ENCODE measurements around the gene SYNPO. TPM values are rescaled to one million over a fixed set of nuclear protein-coding genes. Genes with fewer than 3 reads are reported as not detected.

SYNPO gene, protein sequence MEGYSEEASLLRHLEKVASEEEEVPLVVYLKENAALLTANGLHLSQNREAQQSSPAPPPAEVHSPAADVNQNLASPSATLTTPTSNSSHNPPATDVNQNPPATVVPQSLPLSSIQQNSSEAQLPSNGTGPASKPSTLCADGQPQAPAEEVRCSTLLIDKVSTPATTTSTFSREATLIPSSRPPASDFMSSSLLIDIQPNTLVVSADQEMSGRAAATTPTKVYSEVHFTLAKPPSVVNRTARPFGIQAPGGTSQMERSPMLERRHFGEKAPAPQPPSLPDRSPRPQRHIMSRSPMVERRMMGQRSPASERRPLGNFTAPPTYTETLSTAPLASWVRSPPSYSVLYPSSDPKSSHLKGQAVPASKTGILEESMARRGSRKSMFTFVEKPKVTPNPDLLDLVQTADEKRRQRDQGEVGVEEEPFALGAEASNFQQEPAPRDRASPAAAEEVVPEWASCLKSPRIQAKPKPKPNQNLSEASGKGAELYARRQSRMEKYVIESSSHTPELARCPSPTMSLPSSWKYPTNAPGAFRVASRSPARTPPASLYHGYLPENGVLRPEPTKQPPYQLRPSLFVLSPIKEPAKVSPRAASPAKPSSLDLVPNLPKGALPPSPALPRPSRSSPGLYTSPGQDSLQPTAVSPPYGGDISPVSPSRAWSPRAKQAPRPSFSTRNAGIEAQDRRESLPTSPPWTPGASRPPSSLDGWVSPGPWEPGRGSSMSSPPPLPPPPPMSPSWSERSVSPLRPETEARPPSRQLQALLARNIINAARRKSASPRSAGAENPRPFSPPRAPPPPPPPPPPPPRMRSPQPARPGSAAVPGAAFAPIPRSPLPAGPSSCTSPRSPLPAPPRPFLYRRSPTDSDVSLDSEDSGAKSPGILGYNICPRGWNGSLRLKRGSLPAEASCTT
- polyA plus RNA-seq (ENCODE audit: insufficient read depth in 1 of 5, insufficient read length in 5 of 5, low replicate concordance in 1 of 5), result 10 to 100 TPM; 18.1 to 33.9 (median 21.7) TPM
- long read RNA-seq, donor 1, full-length matches to known transcripts, result 3 of 67 reads
- long read RNA-seq, donor 1, partial matches to known transcripts, result 58 of 67 reads
- long read RNA-seq, donor 1, other reads (novel, unspliced or antisense), result 6 of 67 reads
- long read RNA-seq, donor 2, full-length matches to known transcripts, result 2 of 14 reads
- long read RNA-seq, donor 2, partial matches to known transcripts, result 12 of 14 reads
- long read RNA-seq, donor 2, other reads (novel, unspliced or antisense), result 0 of 14 reads
- long read RNA-seq, donor 3, full-length matches to known transcripts, result 4 of 43 reads
- long read RNA-seq, donor 3, partial matches to known transcripts, result 34 of 43 reads
- long read RNA-seq, donor 3, other reads (novel, unspliced or antisense), result 5 of 43 reads
- long read RNA-seq, donor 4, full-length matches to known transcripts, result 2 of 8 reads
- long read RNA-seq, donor 4, partial matches to known transcripts, result 6 of 8 reads
- long read RNA-seq, donor 4, other reads (novel, unspliced or antisense), result 0 of 8 reads
- long read RNA-seq, donor 5, full-length matches to known transcripts, result 7 of 12 reads
- long read RNA-seq, donor 5, partial matches to known transcripts, result 0 of 12 reads
- long read RNA-seq, donor 5, other reads (novel, unspliced or antisense), result 5 of 12 reads
- long read RNA-seq, donor 6, full-length matches to known transcripts, result 10 of 22 reads
- long read RNA-seq, donor 6, partial matches to known transcripts, result 5 of 22 reads
- long read RNA-seq, donor 6, other reads (novel, unspliced or antisense), result 7 of 22 reads
- long read RNA-seq, donor 7, full-length matches to known transcripts, result 12 of 40 reads
- long read RNA-seq, donor 7, partial matches to known transcripts, result 12 of 40 reads
- long read RNA-seq, donor 7, other reads (novel, unspliced or antisense), result 16 of 40 reads
- long read RNA-seq, donor 8, partial matches to known transcripts, result 6 of 6 reads
- long read RNA-seq, donor 8, other reads (novel, unspliced or antisense), result 0 of 6 reads

DNA sequence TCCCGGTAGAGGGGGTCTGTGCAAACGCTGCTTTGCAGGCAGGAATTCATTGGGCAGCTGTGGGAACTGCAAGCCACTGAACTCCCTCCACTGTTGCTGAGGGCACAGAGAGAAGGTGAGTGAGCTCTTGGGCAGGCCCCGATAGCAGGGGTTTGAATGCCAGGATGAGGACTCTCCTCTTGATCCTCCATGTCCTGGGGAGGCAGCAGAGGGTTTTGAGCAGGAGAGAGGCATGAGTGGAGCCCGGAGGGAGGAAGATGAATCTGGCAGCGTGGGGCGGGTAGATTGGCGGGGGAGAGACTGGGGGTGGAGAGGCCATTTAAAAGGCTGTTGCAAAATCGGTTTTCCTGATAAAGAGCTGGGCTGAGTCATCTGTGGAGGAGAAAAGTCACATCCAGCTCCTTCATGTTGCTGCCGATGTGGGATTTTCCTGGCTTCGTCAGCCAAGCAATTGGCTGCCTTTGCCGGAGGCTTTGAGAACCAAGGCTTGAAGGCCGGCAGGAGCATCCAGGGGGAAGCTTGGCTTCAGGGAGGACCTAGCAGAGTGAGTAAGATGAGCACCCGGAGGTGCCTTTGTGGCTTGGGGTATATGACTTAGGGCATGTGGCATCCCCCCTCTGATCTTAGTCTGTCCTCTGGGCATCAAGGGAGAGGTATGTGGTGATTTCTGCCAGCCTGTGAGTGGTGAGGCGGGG lies at the start of gene SYNPO:
Gene SYNPO, plus strand, starts transcription at position 350 of the 695 bp plus-strand sequence. CDS start 7,616 bp downstream, outside the sequence.
- peak; percentile 78 to 83 for DNase-seq

DNA sequence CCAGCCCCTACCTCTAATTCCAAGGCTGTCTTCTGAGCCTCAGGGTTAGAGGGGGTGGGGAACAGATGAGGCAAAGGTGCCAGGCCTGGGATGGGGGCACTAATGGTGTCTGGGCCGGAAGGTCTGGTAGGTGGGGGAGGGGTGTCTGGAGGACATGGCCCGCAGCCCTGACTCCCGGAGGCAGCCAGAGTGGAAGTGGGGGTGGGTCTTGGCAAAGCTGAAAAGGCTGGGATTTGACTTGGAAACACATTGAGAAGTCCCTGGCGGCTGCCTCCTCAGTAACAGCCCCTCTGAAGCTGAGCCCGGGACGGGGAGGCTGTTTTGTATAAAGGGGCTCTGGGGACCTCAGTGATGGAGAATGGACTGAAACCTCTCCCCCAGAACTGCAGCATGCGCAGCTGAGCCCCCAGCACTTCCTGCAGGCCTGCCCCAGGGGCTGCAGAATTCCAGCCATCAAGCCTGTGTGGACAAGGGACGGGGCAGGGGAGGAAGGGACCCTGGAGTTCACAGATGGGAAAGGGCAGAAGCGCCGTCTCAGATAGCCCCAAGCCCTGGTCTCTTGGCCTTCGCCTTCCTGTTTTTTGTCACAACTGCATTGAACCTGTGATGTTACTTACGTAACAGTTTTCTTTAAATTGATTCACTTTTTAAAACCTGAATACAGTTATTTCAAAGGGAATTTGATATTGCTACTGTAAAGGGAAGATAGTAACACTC lies 49.3 kb upstream of the SYNPO start:
- peak; percentile 81 to 85 for DNase-seq

DNA sequence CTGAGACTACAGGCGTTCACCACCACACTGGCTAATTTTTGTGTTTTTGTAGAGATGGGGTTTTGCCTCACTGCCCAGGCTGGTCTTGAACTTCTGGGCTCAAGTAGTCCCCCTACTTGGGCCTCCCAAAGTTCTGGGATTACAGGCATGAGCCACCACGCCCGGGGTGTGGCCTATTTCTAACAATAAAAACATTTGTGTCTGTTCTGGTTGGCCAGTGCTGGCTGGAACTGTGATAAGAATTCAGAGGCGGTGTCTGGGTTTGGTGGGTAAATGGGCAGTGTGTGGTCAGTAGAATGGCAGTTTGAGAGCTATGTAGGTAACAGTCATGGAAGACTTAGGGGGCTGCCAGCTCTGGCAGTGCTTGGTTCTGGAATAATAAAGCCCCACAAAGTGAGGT lies 46.9 kb upstream of the SYNPO start:
- no peak for DNase-seq

DNA sequence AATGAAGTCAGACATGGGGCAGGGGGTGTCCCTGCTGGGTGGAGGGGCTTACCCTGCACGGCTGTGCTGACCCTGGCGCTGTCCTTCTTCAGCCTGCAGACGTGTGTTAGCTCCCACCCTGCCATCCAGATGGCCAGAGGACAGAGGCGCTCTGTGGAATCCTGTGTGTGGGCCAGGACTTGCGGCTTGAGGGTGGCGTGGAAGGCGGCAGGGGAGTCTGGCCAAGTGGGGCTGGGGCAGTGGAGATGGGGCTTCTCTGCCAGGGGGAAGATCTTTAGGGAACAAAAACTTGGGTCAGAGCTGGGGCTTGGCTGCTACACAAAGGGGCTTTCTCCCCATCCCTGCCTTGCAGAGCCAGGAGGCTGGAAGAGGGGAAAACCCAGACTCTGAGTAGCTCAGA lies 46.5 kb upstream of the SYNPO start:
- DNase-seq, result no peak

DNA sequence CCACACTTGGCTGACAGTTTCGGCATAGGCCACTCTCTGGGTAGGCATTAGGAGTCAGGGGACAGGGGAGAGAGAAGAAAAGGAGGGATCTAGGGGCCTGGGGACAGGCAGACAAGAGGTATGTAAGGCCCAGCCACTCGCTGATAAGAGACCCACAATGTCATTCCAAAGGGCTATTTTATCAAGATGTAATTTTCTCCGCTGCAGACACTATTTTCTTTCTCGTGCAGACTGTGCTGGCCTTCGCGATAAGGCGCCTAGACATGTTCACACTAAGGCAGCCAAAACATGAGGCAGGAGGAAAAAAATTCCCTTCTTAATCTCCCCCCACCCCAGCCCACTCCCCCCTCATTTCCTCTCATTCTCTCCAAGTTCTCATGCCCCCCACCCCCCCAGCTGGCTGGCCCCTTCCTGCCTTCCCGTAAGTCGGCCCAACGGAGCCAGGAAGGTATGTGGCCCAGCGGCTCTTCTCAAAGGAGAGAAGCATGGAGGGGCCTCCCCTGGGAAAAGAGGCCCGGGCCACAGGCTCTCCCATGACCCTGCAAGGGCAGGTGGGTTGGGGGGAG lies 44.9 kb upstream of the SYNPO start:
- DNase-seq, result no peak

DNA sequence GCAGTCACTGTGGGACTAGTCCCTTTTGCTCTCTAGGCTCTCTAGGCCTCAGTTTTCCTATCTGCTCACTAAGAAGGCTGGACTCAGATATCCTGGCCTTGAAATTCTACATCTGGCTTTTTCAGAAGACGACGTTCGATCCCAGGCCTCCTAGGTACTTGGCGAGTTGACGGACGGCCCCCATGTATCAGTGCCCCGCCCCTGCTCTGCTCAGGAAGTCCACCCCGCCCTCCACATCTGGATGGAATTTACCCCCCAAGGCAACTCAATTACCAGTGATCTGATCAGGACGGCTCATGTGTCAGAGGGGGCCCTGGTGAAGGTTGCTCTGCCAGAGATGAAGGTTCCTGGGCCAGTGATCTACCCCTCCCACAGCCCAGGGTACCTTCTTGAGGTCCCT lies 44.1 kb upstream of the SYNPO start:
- DNase-seq, result no peak

DNA sequence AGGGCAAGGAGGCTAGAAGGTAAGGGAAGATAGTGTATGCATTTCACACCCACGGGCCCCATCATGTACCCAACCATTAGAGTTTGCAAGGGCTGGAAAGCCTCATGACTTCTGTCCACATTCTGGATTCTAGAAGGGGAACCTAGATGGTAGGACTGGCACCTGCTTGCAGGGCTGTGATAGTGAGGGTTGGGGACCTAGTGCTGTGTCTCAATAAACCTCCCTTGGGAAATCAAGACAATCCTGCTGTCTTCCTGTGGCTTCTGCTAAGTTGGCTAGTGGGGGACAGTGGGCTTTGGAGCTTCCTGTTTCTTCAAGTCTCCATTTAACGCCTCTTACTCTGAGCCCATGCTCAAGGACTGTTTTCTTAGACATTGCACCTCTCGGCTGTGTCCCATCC lies 43.6 kb upstream of the SYNPO start:
- no peak for DNase-seq

DNA sequence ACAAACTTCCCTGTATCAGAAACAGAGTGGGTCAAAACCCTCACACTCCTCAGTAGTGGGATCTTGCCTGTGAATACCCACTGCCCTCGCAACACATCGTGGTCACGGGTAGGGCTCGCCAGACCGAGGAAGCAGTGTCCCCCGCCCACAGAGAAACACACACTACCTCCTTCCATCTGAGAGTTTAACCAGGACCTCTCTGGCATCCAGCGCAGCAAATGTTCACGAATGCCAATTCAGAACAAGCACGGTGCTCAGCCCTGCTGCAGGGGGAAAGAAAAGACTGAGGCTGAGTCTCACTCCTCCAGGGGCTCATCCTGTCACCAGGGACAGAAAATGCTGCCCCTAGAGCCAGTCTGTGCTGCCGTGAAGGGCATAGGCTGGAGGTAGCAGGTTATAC lies 42.5 kb upstream of the SYNPO start:
- DNase-seq, result no peak

DNA sequence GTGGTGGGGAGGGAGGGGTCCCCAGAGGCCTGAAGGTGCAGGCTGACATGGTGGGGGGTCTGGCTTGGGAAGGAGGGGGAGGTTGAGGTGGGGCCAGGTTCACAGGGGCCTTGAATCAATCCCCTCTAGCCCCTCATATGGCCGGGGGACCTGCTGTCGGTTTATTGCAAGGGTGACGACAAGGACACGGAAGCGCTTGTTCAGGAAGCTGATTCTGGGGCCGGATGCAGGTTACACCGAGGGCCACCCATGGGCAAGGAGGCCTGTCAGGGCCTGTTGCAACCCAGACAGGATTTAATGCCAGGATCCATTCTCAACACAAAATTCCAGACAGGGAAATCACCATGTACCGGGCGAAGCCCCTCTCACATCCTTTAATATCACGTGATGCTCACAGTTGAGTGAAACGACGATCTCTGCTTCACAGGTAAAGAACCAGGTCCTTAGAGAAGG lies 41.6 kb upstream of the SYNPO start:
- no peak for DNase-seq

DNA sequence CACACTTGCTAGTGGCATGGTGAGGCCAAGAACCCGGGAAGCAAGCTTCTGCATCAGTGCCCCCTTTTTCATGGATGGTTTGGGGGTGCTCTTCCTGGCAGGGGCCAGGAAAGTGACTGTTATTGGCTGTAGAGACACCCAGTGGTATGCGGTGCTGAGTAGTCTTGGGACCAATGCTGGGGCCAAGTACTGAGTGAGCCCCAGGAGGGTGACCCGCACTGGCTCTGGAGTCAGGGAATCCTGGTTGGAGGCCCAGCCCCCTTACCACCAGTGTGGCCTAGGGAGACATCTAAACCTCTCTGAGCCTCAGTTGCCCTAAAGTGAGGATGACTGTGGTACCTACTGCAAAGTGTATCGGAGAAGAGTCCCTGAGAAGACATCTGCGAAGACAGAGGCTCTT lies 41.2 kb upstream of the SYNPO start:
- no peak for DNase-seq

DNA sequence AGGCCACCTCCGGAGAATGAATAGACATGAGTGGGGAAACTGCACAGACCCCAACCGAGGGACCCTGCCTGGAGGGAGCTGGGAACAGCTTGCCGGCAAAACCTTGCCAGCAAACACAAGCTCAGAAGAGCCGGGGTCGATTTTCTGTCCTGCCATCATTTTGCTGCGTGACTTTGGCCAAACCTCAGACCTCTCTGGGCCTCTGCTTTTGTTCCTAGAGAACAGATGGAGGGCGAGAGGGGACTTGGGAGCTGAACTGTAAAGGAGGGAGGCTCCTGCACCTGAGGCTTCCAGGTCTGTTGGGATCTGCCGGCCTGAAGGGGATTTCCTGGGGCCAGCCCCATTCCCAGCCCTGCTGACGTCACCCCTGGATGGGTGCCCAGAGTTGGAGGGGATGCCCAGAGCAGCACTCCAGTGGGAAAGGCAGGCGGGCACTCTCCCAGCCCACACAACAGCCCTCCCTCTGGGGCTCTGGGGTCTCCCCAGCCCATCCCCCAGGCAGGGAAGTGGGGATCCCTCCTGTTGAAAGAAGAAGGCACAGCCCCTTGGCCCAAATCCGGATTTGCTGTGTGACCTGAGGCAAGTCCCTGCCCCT lies 40.4 kb upstream of the SYNPO start:
- DNase-seq, result peak; percentile 82 to 86

DNA sequence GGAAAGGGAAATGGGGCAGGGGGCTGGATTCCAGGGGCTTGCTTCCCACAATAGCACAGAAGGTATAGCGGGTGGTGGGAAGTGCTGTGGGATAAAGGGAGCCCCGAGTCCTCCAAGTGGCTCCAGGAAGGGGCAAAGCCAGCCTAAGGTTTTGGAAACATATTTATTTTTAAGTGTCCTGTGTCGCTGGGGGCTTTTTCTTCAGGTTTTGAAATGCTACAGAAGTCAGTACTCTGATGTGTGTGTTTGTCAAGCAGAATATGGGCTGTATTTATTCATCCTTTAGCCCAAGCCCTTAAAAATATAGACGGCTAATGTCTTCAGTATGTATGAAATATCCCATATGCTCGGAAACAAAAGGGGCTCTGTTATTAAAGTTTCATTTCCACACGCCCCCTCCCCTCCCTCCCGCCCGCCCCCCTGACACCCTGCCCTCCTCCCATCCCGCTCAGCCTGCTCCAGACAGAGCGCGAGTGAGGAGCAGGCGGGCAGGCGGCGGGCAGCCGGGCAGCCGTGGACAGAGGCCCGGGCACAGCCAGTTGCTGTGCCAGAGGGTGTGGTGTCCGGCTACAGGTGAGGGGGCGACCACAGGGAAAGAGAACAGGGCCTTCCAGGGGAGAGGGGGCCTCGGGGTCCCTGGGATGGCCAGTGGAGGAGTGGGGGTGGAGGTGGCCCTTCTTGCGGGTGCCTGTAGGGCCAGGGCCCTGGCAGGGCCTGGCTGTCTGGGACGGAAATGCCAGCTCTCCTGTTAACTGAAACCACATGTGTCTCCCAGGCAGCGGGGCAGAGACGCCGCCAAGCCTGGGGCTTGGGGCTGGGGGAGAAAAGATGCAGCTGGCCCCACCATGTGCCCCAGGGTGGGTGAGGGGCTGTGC lies 39.6 kb upstream of the SYNPO start:
- no peak for DNase-seq

DNA sequence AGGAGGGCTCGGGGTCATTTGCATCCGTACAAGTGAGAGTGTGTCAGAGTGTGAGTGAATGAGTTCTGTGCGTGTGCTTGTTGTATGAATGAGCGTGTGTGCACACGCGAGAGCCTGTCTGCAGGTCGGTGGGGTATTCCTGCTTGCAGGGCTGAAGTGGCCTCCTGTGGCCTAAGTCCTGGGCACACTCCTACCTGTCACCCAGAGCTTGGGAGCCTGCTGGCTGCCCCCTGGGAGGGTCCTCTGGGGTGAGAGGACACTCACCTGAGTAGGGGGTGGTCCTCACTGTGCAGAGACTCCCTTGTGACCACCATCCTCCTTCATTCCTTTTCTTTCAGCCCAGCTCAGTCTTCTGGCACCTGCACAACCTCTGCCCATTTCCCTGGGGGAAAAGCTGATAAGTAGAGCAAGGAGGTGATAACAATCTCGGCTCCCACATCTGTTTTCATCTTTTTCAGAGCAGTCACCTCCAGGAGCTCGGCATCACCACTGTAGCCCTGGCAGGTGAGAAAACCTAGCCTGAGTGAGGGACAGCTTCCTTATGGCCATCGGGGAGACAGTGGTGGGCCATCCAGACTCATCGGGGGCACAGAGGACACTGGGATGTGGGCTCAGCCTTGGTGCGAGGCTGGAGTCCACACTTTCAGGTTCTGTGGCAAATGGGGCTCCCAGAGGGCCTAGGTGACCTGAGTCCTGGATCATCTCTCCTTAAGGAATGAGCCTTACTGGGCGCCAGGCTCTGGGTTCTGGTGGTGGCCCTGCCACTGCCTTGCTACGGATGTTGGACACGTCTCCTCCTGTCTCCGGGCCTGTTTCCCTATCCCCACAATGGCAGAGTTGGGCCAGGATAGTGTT lies 38.7 kb upstream of the SYNPO start:
- no peak for DNase-seq

DNA sequence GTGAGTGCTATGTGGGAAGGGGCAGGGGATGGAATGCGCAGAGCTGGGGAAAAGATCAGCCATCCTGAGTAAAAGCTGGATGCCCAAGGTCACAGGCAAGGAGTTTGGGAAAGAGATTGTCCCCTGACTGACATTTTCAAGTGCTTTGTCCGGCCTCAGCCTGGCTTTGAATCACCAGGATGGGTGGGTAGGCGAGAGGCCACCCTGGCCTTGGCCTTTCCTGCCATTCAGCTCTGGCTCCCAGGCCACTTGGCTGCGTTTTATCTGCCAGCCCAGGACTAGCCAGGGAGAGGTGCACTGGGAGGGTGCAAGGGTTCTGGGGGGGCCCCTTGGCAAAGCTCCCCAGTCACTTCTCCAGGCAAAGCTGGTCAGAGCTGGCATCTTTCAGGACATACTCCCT lies 37.4 kb upstream of the SYNPO start:
- DNase-seq, result no peak

DNA sequence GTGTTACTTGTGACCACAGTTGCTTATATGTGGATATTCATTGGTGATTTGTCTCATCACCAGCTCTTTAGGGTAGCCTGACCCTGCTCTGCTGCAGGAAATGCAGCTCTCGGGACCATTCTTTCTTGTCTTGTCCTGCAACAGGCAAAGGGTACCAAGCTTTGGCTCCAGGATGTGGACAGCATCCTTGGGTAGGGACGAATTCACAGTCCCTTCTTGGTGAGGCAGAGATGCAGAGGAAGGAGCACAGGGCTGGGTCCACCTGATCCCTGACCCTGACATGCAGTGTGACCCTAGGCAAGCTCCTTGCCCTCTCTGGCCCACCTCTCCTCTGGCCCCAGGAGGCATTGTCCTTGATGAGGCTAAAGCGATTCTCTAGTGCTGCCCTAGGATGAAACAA lies 37.0 kb upstream of the SYNPO start:
- DNase-seq, result no peak

DNA sequence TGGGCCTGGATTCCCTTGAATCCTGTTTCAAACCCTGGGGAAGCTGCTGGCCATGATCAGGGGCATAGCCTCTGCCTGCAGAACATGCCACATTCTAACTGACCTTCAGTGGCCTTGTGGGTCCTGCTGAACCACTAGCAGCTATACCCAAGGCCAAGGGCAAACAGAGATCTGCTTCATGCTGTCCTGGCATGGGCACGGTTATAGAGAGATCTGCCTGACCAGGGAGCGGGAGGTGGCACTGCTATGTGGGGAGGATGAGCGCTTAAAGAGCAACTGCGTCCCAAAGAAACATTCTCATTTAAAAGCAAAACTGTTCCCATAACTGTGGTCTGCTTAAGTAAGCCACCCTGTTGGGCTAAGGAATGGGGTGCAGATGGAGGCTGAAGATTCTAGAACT lies 36.5 kb upstream of the SYNPO start:
- DNase-seq, result no peak
